ENCODE data around the gene TRPM5.

The TRPM5 gene

DNA sequence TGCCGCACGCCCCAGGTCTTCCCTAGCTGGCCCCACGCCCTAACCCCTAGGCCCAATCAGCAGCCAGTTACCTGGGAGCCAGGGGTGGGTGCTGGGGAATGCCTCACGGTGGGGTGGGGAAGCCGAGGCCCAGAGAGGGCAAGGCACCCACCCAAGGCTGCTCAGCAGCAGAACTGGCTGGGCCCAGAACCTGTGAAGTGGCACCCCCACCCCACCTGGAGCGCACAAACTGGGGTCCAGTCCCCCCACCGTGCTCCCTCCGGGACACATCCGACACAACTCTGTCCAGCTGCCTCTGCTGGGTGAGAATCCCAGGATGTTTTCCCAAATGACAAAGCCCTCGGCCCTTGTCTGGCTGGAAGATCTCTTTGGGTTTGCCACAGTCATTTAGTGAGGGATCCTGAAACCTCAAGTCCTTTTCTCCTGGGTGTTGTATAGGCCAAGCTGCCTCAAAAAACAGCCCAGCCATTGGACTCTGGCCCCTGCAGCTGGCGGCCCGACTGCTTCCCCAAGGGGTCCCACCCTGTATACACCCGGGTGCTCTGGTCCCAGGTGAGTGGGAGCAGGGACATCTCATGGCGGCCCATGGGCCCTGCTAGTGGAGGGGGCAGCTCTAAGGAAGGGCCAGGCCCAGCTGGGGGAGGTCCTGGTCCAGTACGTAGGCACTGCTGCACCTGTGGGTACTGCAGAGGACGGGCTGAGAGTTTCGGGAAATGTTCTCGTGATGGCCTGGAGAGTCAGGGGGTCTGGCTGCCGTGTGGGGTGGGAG lies 22.9 kb downstream of the TRPM5 start:
- no peaks in the 10 kb centered on the region for H3K36me3 ChIP-seq (ENCODE audit: control insufficient read depth, insufficient read depth, low read length)
- WGBS, 2 experiments: 88 to 93% methylated on average over 19 of the region's 19 CpGs
- H3K9me3 ChIP-seq (ENCODE audit: control insufficient read depth, low read length): no peaks in the 10 kb centered on the region
- no peaks in the 10 kb centered on the region for H3K27me3 ChIP-seq (ENCODE audit: control insufficient read depth, insufficient read depth, low read length, poor library complexity, severe bottlenecking)
- H3K27ac ChIP-seq (ENCODE audit: insufficient read depth, low read depth, low read length, poor library complexity, severe bottlenecking): no peak overlapping the region
- no peaks in the 10 kb centered on the region for H3K4me1 ChIP-seq (ENCODE audit: control insufficient read depth, insufficient read depth, low read length)
- H3K4me3 ChIP-seq (ENCODE audit: insufficient read depth, low read depth, low read length): no peak overlapping the region

DNA sequence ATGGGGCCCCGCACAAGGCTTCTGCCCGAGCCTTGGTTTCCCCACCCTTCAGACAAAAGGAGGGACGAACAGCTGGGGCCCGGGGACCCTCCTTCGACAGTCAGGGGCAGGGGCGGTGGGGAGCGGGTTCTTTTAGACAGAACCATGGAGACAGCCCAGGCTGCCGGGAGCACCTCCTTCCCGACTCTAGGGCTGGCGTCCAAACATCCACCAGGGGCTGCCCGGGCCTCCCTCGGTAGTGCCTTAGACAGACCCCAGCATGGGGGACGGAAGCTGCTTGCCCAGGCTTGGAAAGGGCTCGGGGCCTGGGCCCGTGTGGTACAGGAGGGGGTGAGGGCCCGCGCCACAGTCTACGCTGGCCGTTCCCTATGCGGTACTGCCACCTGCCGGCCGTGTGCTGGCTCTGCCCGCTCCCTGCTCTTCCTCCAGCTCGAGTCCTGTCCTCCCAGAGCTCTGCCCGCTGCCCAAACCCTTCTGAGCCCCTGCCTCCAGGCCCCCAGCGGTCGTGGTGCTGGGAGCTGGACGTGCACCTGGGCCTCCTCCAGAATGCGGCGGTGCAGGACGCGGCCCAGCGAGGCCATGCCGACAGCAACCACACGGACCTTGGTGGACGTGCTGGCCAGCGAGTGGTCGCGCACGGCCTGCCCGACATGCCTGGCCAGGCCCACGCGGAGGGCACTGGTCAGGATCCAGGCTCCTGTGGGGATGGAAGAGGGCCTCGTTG lies 23.6 kb downstream of the TRPM5 start:
- Histone ChIP-seq H3K27ac (ENCODE audit: insufficient read depth, low read depth, low read length, poor library complexity, severe bottlenecking) (no peak overlapping the region), H3K9me3 (ENCODE audit: control insufficient read depth, low read length) (no peaks in the 10 kb centered on the region), H3K36me3 (ENCODE audit: control insufficient read depth, insufficient read depth, low read length) (no peaks in the 10 kb centered on the region), H3K27me3 (ENCODE audit: control insufficient read depth, insufficient read depth, low read length, poor library complexity, severe bottlenecking) (no peaks in the 10 kb centered on the region), H3K4me3 (ENCODE audit: insufficient read depth, low read depth, low read length) (no peak overlapping the region), H3K4me1 (ENCODE audit: control insufficient read depth, insufficient read depth, low read length) (no peaks in the 10 kb centered on the region)
- WGBS, 2 experiments: 40% methylated on average over 44 of the region's 44 CpGs

DNA sequence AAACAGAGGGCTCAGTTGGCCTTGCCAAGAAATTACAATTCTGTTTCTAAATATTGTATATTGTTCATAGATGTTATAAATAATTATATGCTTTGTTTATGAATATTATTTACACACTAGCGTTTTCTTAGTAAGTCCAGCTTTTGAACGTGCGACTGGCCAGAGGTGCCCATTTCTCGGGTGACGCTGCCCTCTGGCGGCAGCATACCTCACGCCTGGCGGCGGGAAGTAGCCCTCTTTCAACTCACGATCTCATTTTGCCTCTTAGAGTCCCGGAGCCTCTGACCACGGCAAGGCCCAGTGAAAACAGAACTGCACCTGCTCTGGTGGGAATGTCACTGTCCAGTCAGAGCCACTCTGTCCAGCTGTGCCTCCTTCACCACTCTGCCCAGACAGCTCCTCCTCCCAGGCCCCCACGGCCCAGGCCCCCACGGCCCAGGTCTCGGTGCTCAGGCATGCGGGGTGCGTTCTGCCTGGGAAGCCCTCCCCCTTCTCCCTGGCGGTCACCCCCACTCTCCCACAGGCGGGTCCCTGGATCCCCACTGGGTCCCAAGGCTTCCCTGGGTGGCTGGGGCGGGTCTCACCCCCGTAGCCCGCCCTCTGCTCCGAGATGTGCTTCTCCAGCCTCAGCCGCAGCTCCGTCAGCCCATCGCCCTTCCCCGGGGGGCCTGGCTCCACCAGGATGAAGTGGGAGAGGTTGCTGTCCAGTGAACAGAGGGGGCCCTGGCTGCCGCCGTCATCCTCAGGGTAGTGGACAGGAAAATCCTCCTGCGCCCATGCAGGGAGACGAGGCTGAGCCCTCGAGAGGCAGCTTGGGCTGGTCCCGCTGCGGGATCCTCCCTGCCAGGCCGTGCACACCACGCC lies 24.4 kb downstream of the TRPM5 start:
- 62 to 65% methylated on average over 36 of the region's 36 CpGs for WGBS, 2 experiments
- no peak overlapping the region for H3K27ac ChIP-seq (ENCODE audit: insufficient read depth, low read depth, low read length, poor library complexity, severe bottlenecking)

DNA sequence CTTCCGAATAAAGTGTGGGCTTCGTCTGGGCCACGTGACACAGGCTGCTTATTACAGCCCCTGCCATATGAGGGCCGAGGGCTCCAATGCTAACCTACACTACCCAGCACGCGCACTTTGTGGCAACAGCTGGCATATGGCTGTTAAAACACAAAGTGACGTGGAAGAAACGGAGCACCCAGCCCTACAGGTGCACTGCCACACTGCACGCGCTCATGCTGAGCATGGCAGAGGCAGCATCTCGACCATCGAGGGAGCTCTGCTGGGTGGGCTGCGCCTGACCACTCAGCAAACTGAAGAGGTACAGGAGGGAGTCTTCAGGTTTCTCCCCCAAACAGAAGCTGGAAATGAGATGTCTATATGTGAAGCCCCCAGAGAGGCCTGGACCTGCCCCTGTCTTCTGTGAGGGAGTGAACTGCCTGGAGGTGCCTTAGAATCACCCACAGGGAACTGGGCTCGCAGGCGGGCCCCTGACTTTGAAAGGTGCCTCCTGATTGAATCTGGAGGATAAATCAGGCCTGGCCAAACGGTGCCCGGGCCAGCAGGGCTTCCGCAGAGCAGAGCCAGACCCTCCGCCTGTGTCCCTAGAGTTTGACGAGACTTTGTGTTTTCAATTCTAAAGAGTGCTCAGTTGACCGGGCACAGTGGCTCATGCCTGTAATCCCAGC lies 25.5 kb downstream of the TRPM5 start:
- Histone ChIP-seq H3K27me3 (ENCODE audit: control insufficient read depth, insufficient read depth, low read length, poor library complexity, severe bottlenecking) (no peaks in the 10 kb centered on the region), H3K27ac (ENCODE audit: insufficient read depth, low read depth, low read length, poor library complexity, severe bottlenecking) (no peak overlapping the region), H3K9me3 (ENCODE audit: control insufficient read depth, low read length) (no peaks in the 10 kb centered on the region), H3K4me3 (ENCODE audit: insufficient read depth, low read depth, low read length) (no peak overlapping the region), H3K4me1 (ENCODE audit: control insufficient read depth, insufficient read depth, low read length) (no peaks in the 10 kb centered on the region), H3K36me3 (ENCODE audit: control insufficient read depth, insufficient read depth, low read length) (no peaks in the 10 kb centered on the region)
- WGBS, 2 experiments: 89% methylated on average over 21 of the region's 21 CpGs

More for the DNA sequence above, 24.4 kb downstream of the TRPM5 start:
- H3K4me3 ChIP-seq (ENCODE audit: insufficient read depth, low read depth, low read length): no peak overlapping the region
- no peaks in the 10 kb centered on the region for H3K27me3 ChIP-seq (ENCODE audit: control insufficient read depth, insufficient read depth, low read length, poor library complexity, severe bottlenecking)
- H3K4me1 ChIP-seq (ENCODE audit: control insufficient read depth, insufficient read depth, low read length): no peaks in the 10 kb centered on the region
- H3K9me3 ChIP-seq (ENCODE audit: control insufficient read depth, low read length): no peaks in the 10 kb centered on the region
- no peaks in the 10 kb centered on the region for H3K36me3 ChIP-seq (ENCODE audit: control insufficient read depth, insufficient read depth, low read length)

DNA sequence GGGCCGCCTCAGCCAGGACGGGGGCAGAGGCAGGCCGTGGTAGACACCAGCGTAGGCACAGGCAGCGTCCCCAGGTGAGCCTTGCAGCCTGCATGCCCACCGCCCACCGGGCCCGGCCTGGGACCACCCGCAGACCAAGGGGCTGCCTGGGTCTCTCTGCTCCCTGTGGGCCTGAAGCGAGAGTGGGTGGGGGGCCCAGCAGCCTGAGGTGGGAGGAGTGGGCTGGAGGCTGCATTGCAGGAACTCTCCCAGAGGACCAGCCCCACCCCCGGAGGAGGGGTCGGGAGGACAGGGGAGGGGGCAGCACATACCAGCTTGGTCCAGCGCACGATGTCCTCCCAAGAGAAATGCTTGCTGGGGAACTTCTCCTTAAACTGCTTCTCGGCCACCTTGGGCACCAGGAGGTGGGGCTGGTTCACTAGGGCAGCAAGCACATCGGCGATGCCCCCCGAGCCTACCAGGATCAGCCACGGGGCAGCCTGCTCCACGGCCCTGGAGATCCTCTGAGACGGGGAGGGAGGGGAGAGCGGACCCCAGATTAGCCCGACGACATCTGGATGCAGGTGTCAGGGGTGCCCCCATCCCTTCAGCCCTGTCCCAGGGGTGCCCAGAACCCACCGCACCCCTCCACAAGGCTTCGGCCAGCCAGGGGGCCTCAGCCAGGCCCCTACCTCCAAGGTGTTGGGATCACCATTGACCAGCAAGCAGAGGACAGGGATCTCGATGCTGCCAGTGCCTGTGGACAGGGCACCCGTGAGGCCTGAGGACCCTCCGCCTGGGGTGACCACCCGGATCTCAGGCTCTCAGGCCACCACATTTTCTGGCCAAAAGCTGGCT lies 26.2 kb downstream of the TRPM5 start:
- no peaks in the 10 kb centered on the region for H3K36me3 ChIP-seq (ENCODE audit: control insufficient read depth, insufficient read depth, low read length)
- no peaks in the 10 kb centered on the region for H3K4me1 ChIP-seq (ENCODE audit: control insufficient read depth, insufficient read depth, low read length)
- no peak overlapping the region for H3K4me3 ChIP-seq (ENCODE audit: insufficient read depth, low read depth, low read length)
- WGBS, 2 experiments: 90 to 91% methylated on average over 30 of the region's 30 CpGs
- H3K27me3 ChIP-seq (ENCODE audit: control insufficient read depth, insufficient read depth, low read length, poor library complexity, severe bottlenecking): no peaks in the 10 kb centered on the region
- H3K27ac ChIP-seq (ENCODE audit: insufficient read depth, low read depth, low read length, poor library complexity, severe bottlenecking): no peak overlapping the region
- H3K9me3 ChIP-seq (ENCODE audit: control insufficient read depth, low read length): no peaks in the 10 kb centered on the region

DNA sequence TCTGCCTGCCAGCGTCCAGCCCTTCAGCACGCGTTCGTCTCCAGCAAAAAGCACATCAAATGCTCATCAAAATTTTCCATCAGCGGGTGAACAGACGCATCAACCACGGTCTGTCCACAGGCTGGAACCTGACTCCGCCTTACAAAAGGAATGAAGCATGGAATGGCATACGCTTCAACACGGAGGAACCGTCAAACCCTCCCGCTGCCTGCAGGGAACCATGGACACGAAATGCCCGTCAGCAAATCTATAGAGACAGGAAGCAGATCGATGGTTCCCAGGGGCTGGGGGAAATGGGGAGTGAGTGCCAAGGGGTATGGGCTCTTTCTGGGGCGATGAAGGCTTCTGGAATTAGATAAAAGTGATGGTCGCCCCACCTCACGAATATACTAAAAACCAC lies 27.5 kb downstream of the TRPM5 start:
- no peak overlapping the region for H3K27ac ChIP-seq (ENCODE audit: insufficient read depth, low read depth, low read length, poor library complexity, severe bottlenecking)
- no peak overlapping the region for H3K4me3 ChIP-seq (ENCODE audit: insufficient read depth, low read depth, low read length)
- no peaks in the 10 kb centered on the region for H3K4me1 ChIP-seq (ENCODE audit: control insufficient read depth, insufficient read depth, low read length)
- no peaks in the 10 kb centered on the region for H3K36me3 ChIP-seq (ENCODE audit: control insufficient read depth, insufficient read depth, low read length)
- WGBS, 2 experiments: 90 to 92% methylated on average over 18 of the region's 18 CpGs
- H3K27me3 ChIP-seq (ENCODE audit: control insufficient read depth, insufficient read depth, low read length, poor library complexity, severe bottlenecking): no peaks in the 10 kb centered on the region
- no peaks in the 10 kb centered on the region for H3K9me3 ChIP-seq (ENCODE audit: control insufficient read depth, low read length)

DNA sequence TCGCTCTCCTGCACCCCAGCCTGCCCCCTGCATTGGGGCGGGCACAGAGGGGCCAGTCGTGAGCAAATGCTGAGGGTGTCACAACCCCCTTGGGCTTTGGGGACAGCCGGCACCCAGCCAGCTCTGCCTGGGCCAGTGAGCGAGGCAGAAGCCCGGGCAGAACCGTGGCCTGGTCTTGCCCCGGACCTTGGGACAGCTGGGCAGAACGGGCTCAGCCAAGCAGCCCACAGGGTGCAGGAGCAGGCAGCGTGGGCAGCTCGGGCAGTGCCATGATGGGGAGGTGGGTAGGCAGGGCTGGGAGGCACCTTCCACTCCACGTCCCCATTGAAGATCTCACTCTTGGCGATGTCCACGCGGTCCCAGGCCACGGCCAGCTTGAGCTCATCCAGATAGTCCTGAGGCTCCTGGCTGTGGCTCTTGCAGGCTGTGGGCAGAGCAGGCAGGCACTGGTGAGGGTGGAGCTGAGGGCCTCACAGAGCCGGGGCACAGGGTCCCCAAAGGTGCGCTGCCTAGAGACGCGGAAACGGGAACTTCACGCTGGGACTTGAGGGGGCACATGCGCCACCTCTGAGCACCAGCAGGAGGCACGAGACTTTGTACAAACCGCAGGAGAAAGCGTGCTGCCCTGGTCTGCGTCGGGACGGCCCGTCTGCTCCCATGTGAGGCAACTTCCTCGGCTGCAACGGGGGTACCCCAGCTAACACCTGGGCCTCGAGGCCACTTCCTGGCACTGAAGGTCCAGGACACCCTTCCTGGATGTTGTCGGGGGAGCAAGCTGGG lies 28.5 kb downstream of the TRPM5 start:
- no peaks in the 10 kb centered on the region for H3K4me1 ChIP-seq (ENCODE audit: control insufficient read depth, insufficient read depth, low read length)
- H3K9me3 ChIP-seq (ENCODE audit: control insufficient read depth, low read length): no peaks in the 10 kb centered on the region
- H3K27ac ChIP-seq (ENCODE audit: insufficient read depth, low read depth, low read length, poor library complexity, severe bottlenecking): no peak overlapping the region
- 92% methylated on average over 34 of the region's 34 CpGs for WGBS, 2 experiments
- H3K27me3 ChIP-seq (ENCODE audit: control insufficient read depth, insufficient read depth, low read length, poor library complexity, severe bottlenecking): no peaks in the 10 kb centered on the region
- no peaks in the 10 kb centered on the region for H3K36me3 ChIP-seq (ENCODE audit: control insufficient read depth, insufficient read depth, low read length)
- no peak overlapping the region for H3K4me3 ChIP-seq (ENCODE audit: insufficient read depth, low read depth, low read length)

DNA sequence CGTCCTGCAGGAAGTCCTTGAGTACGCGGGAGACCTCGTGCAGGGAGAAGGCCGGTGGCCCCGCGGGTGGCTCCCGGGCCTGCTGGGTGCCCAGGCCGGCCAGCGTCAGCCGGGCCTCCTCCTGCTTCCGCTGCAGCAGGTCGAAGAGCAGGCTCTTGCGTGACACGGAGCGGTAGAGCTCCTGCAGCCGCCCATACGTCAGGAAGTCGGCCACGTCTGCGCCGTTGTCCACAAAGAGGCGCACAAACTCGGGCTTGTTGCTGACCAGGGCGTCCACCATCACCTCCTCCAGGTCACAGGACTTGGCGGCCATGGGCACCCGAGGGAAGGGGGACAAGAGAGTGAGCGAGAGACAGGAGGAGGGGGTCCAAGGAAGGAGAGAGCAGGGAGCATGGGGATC lies 29.1 kb downstream of the TRPM5 start:
- Histone ChIP-seq H3K36me3 (ENCODE audit: control insufficient read depth, insufficient read depth, low read length) (no peaks in the 10 kb centered on the region), H3K9me3 (ENCODE audit: control insufficient read depth, low read length) (no peaks in the 10 kb centered on the region), H3K4me1 (ENCODE audit: control insufficient read depth, insufficient read depth, low read length) (no peaks in the 10 kb centered on the region), H3K27ac (ENCODE audit: insufficient read depth, low read depth, low read length, poor library complexity, severe bottlenecking) (no peak overlapping the region), H3K4me3 (ENCODE audit: insufficient read depth, low read depth, low read length) (no peak overlapping the region), H3K27me3 (ENCODE audit: control insufficient read depth, insufficient read depth, low read length, poor library complexity, severe bottlenecking) (no peaks in the 10 kb centered on the region)
- WGBS, 2 experiments: 94 to 95% methylated on average over 28 of the region's 28 CpGs

DNA sequence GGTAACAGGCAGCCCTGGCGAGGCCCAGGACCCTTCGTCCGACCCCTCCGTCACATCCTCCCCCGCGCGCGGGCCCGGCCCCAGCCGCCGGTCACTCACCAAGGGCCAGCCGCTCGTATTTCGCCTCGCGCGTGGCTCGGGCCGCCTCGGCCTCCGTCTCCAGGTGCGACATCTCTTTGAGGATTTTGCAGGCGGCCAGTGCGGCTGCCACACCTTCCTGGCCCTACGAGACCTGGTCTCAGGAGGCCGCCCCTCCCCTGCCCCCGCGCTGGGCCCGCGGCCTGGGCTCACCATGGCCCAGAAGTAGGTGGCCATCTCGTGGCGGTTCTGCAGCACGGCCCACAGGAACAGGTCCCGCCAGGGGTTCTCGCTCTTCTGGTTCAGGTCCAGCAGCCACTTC lies 29.7 kb downstream of the TRPM5 start:
- Histone ChIP-seq H3K4me1 (ENCODE audit: control insufficient read depth, insufficient read depth, low read length) (no peaks in the 10 kb centered on the region), H3K27me3 (ENCODE audit: control insufficient read depth, insufficient read depth, low read length, poor library complexity, severe bottlenecking) (no peaks in the 10 kb centered on the region), H3K4me3 (ENCODE audit: insufficient read depth, low read depth, low read length) (no peak overlapping the region), H3K9me3 (ENCODE audit: control insufficient read depth, low read length) (no peaks in the 10 kb centered on the region), H3K27ac (ENCODE audit: insufficient read depth, low read depth, low read length, poor library complexity, severe bottlenecking) (no peak overlapping the region), H3K36me3 (ENCODE audit: control insufficient read depth, insufficient read depth, low read length) (no peaks in the 10 kb centered on the region)
- WGBS, 2 experiments: 89 to 90% methylated on average over 35 of the region's 35 CpGs

Measured in ectodermal cell (in vitro differentiated cells).